ENCODE data around the gene SLC4A1AP. TPM values are rescaled to one million over a fixed set of nuclear protein-coding genes. Genes with fewer than 3 reads are reported as not detected.

Gene SLC4A1AP
- total RNA-seq, 1 experiment from 2014 or later = 33.8 TPM

DNA sequence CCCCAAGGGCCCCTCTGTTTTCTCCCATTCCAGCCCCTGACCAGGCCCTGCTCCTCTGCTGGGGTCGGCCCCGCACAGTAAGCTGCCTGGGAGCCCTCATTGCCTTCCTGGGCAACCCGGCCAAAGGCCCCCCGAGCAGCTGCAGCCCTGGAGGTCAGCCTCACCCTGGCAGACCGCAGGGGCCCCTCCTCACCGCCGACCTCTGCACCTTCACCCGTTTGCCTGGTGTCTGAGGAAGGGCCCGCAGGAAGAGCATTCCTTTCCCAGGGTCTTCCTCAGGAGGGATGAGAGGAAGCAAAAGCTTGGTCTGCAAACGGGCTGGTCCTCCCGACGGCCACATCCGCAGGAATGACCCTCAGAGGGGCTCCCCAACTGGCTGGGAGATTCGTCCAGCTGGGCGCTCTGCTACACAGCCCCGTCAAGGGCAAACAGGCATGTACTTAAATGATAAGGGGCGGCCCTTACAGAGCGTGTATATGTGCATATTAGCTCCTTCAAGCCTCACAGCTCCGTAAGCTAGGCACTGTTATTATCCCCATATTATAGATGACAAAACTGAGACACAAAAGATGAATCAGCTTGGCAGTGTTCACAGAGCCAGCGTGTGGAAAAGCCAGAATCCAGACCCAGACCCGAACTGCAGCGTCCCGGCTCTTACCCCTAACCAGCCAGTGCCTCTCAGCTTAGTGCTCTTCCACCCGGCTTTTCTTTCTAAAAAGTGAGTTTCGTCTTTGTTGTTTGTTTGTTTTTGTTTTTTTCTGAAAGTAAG is 52.8 kb downstream of the SLC4A1AP start:
- CTCF ChIA-PET = interaction anchor here (1.2 kb wide), 1 partner anchor 33 kb away, joined by 5 read pairs; no protein-coding TSS in a partner anchor
- Histone ChIP-seq H3K4me3 (ENCODE audit: low read depth, low read length) (peak overlapping the region; percentile 6), H3K27me3 (replicated peaks; ENCODE audit: control insufficient read depth, insufficient read depth, low read length) (no peaks in the 10 kb centered on the region), H3K4me1 (peaks cover 33% of the 10 kb centered on the region), H3K9me3 (no peaks in the 10 kb centered on the region), H3K36me3 (ENCODE audit: control insufficient read depth, insufficient read depth, low read length) (no peaks in the 10 kb centered on the region)
- peak in 1 of 2 experiments; percentile 66 for DNase-seq
- peak overlapping the region; percentile 66 for H3K27ac Mint-ChIP-seq (ENCODE audit: unreplicated experiment)
- peaks cover 22% of the 10 kb centered on the region for H3K4me1 Mint-ChIP-seq (ENCODE audit: low read depth, unreplicated experiment)
- TF ChIP-seq, protein P1, sequence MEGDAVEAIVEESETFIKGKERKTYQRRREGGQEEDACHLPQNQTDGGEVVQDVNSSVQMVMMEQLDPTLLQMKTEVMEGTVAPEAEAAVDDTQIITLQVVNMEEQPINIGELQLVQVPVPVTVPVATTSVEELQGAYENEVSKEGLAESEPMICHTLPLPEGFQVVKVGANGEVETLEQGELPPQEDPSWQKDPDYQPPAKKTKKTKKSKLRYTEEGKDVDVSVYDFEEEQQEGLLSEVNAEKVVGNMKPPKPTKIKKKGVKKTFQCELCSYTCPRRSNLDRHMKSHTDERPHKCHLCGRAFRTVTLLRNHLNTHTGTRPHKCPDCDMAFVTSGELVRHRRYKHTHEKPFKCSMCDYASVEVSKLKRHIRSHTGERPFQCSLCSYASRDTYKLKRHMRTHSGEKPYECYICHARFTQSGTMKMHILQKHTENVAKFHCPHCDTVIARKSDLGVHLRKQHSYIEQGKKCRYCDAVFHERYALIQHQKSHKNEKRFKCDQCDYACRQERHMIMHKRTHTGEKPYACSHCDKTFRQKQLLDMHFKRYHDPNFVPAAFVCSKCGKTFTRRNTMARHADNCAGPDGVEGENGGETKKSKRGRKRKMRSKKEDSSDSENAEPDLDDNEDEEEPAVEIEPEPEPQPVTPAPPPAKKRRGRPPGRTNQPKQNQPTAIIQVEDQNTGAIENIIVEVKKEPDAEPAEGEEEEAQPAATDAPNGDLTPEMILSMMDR (IDR thresholded peaks at IDR 0.05; ENCODE audit: insufficient read depth in 1 of 2, low read depth in 1 of 2, low read length in 1 of 2, severe bottlenecking in 1 of 2, unreplicated experiment in 1 of 2) = no peak
- POLR2A ChIA-PET = interaction anchor here (0.5 to 1.1 kb wide), 2 partner anchors 36 to 174 kb away, joined by 3 to 4 read pairs; partner anchors contain the start of genes BABAM2 and RBKS
- no peaks in the 10 kb centered on the region for H3K9me3 Mint-ChIP-seq (ENCODE audit: unreplicated experiment)
- H3K4me3 Mint-ChIP-seq (ENCODE audit: unreplicated experiment) = peak overlapping the region; percentile 51
- H3K36me3 Mint-ChIP-seq (ENCODE audit: insufficient read depth, unreplicated experiment) = no peaks in the 10 kb centered on the region
- H3K27me3 Mint-ChIP-seq (ENCODE audit: insufficient read depth, unreplicated experiment) = no peaks in the 10 kb centered on the region
- intact Hi-C loops (cut with micrococcal nuclease; ENCODE audit: unreplicated experiment) = no loop called here
- BruUV-seq (replicated peaks) = no TSS peak

DNA sequence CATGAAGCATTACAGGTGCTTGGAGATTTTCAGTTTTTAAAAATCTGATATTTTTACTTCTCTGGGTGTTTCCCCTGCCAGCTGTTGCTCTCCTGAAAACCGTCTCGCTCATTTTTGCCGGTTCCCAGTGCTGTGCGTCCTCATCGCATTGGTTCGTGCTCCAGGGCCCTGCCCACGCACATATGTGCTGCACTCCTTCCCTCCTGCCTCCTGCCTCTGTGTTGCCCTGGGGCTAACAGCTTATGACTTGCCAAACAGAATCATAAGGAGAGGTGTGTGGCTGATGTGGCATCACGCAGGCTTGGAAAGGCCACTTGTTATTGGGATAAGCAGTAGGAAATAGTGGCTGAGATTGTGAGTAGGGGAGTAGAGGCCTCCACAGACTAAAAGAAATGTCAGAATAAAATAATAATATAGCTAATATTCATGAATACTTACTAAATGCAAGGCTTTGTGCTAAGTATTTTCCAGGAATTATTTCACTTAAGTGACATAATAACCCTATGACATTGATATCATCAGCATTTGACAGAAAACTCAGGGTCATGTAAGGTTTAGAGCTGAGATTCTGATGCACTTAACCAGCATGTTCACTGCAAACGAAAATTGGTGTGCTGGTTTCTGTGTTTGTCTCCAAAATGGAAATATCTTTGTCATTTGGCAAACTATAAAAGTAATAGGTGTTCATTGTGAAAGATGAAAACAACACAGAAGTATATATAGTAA is 53.5 kb downstream of the SLC4A1AP start:
- CTCF ChIA-PET = interaction anchor here (1.2 kb wide), 1 partner anchor 34 kb away, joined by 5 read pairs; no protein-coding TSS in a partner anchor
- Histone ChIP-seq H3K36me3 (ENCODE audit: control insufficient read depth, insufficient read depth, low read length) (no peaks in the 10 kb centered on the region), H3K4me3 (ENCODE audit: low read depth, low read length) (no peak overlapping the region), H3K27me3 (replicated peaks; ENCODE audit: control insufficient read depth, insufficient read depth, low read length) (no peaks in the 10 kb centered on the region), H3K4me1 (peaks cover 41% of the 10 kb centered on the region), H3K9me3 (no peaks in the 10 kb centered on the region)
- Mint-ChIP-seq H3K4me1 (ENCODE audit: low read depth, unreplicated experiment) (peaks cover 18% of the 10 kb centered on the region), H3K27me3 (ENCODE audit: insufficient read depth, unreplicated experiment) (no peaks in the 10 kb centered on the region), H3K36me3 (ENCODE audit: insufficient read depth, unreplicated experiment) (no peaks in the 10 kb centered on the region), H3K9me3 (ENCODE audit: unreplicated experiment) (no peaks in the 10 kb centered on the region), H3K4me3 (ENCODE audit: unreplicated experiment) (peak overlapping the region; percentile 51), H3K27ac (ENCODE audit: unreplicated experiment) (peak overlapping the region; percentile 66)
- TF ChIP-seq, protein P1 (IDR thresholded peaks at IDR 0.05; ENCODE audit: insufficient read depth in 1 of 2, low read depth in 1 of 2, low read length in 1 of 2, severe bottlenecking in 1 of 2, unreplicated experiment in 1 of 2) = no peak
- DNase-seq = no peak
- POLR2A ChIA-PET = interaction anchor here (1.1 kb wide), 1 partner anchor 35 kb away, joined by 3 read pairs; no protein-coding TSS in a partner anchor
- BruUV-seq (replicated peaks) = no TSS peak
- intact Hi-C loops (cut with micrococcal nuclease; ENCODE audit: unreplicated experiment) = no loop called here

DNA sequence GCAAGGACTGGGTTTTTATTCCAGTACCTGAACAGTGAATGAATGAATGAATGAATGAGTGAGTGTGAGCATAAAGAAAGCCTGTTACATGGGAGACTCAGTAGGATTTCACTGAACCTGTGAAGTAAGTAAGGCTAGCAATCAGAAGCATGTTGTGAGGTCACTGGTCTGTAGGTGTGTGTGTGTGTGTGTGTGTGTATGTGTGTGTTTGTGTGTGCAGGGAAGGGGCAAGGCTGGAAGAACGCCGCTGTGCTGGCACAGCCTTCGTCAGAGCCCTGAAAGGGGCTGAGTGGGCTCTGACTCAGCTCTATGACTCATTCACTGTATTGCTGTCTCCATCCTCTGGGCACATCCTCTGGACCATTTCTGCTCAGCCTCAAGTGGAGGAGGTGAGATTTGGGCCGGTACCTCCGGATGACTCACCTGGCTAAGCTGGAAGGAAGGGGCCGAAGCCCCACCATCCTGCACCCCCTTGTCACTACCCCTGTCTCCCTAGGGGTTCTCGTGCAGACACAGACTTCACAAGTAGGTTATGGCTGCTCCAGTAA is 56.4 kb downstream of the SLC4A1AP start:
- Mint-ChIP-seq H3K4me1 (ENCODE audit: low read depth, unreplicated experiment) (peaks cover 31% of the 10 kb centered on the region), H3K9me3 (ENCODE audit: unreplicated experiment) (no peaks in the 10 kb centered on the region), H3K27ac (ENCODE audit: unreplicated experiment) (peak overlapping the region; percentile 13), H3K27me3 (ENCODE audit: insufficient read depth, unreplicated experiment) (no peaks in the 10 kb centered on the region), H3K4me3 (ENCODE audit: unreplicated experiment) (no peak overlapping the region), H3K36me3 (ENCODE audit: insufficient read depth, unreplicated experiment) (no peaks in the 10 kb centered on the region)
- intact Hi-C loops (cut with micrococcal nuclease; ENCODE audit: unreplicated experiment) = no loop called here
- no TSS peak for BruUV-seq (replicated peaks)
- H3K9me3 ChIP-seq = no peaks in the 10 kb centered on the region
- DNase-seq = no peak
- ChIA-PET CTCF (no interaction called here), POLR2A (interaction anchor here (1.0 kb wide), 1 partner anchor 33 kb away, joined by 5 read pairs; no protein-coding TSS in a partner anchor)
- H3K4me1 ChIP-seq = peaks cover 57% of the 10 kb centered on the region
- no peaks in the 10 kb centered on the region for H3K36me3 ChIP-seq (ENCODE audit: control insufficient read depth, insufficient read depth, low read length)
- no peaks in the 10 kb centered on the region for H3K27me3 ChIP-seq (replicated peaks; ENCODE audit: control insufficient read depth, insufficient read depth, low read length)
- no peak overlapping the region for H3K4me3 ChIP-seq (ENCODE audit: low read depth, low read length)
- TF ChIP-seq, protein P1 (IDR thresholded peaks at IDR 0.05; ENCODE audit: insufficient read depth in 1 of 2, low read depth in 1 of 2, low read length in 1 of 2, severe bottlenecking in 1 of 2, unreplicated experiment in 1 of 2) = no peak

All from Caco-2 (cell line).